Uterus (tissue), 4 donors: Measurements from ENCODE around the gene CECR2. TPM values are rescaled to one million over a fixed set of nuclear protein-coding genes. Genes with fewer than 3 reads are reported as not detected.

ENCODE experiments used
- DNase-seq, 2 donors: peaks; one replicate each; pipeline ENCODE4 v3.0.0-alpha.2; 2019 to 2020
- H3K27ac ChIP-seq, 2 donors: fragments of 200-600 bp; sonication (generic); 1 replicate in 1 of 2; 2 replicates in 1 of 2; pipeline ENCODE4 v1.5.1; 2016 to 2018
- H3K27me3 ChIP-seq, 2 donors: fragments of 200-600 bp; sonication (generic); one replicate each; pipeline ENCODE4 v1.5.1; 2018 to 2019; ENCODE audit warnings: control low read depth in 1 of 2
- H3K36me3 ChIP-seq, 2 donors: fragments of 200-600 bp; sonication (generic); one replicate each; pipeline ENCODE4 v1.5.1; 2019; ENCODE audit warnings: control low read depth in 1 of 2
- H3K4me1 ChIP-seq, 2 donors: fragments of 200-600 bp; sonication (generic); one replicate each; pipeline ENCODE4 v1.5.1; 2018 to 2019; ENCODE audit warnings: control low read depth in 1 of 2
- H3K4me3 ChIP-seq, 2 donors: fragments of 200-600 bp; sonication (generic); 1 replicate in 1 of 2; 2 replicates in 1 of 2; pipeline ENCODE4 v1.5.1; 2018 to 2019; ENCODE audit warnings: mild to moderate bottlenecking in 1 of 2
- H3K9me3 ChIP-seq, 2 donors: fragments of 200-600 bp; sonication (generic); one replicate each; pipeline ENCODE4 v1.5.1; 2019; ENCODE audit warnings: control low read depth in 1 of 2
- CTCF ChIP-seq, 4 experiments: fragments of 200-600 bp in 2 of 4; fragments of 450-650 bp in 2 of 4; sonication (generic) in 2 of 4; IDR thresholded peaks; one replicate each; pipeline ENCODE4 v1.5.1; 2016 to 2019; ENCODE audit warnings: antibody characterized with exemption in 4 of 4, mild to moderate bottlenecking in 2 of 4, moderate library complexity in 1 of 4
- POLR2A ChIP-seq, 2 donors: fragments of 450-650 bp; IDR thresholded peaks; one replicate each; pipeline ENCODE4 v1.6.1; 2016; ENCODE audit warnings: antibody characterized with exemption in 2 of 2, mild to moderate bottlenecking in 1 of 2, moderate library complexity in 1 of 2
- intact Hi-C: fragments of 100-400 bp; cut with DNase I; formaldehyde crosslinking; loops from one replicate; pipeline ENCODE4 v1.15.1; 2023; ENCODE audit warnings: low total_unique reads
- total RNA-seq, 4 donors: library from RNA; depleted of rRNA in 3 of 4; stranded (reverse); fragments of >200 nt in 3 of 4; gene quantifications; one replicate each; pipeline versions ENCODE4 v1.1.0 to v1.2.4, GENCODE V29; 2014 to 2023
- donor health status: DM: yes; HTN: yes; CAD: no.

The CECR2 gene
- total RNA-seq, 4 donors from 2014 or later: under 0.01 to 6.3 (median 3.8) TPM

GRCh38 chr22:17549183-17549582, 179.9 kb downstream of the CECR2 start:
- no peaks in the 10 kb centered on the region for H3K9me3 ChIP-seq
- H3K4me3 ChIP-seq: no peak overlapping the region
- intact Hi-C loops: no loop called here
- TF ChIP-seq CTCF (IDR thresholded peaks at IDR 0.05) (no peak), POLR2A (IDR thresholded peaks at IDR 0.05) (no peak)
- no peak for DNase-seq
- no peaks in the 10 kb centered on the region for H3K36me3 ChIP-seq
- H3K27ac ChIP-seq: no peak overlapping the region
- H3K4me1 ChIP-seq: no peaks in the 10 kb centered on the region
- H3K27me3 ChIP-seq: no peaks in the 10 kb centered on the region

GRCh38 chr22:17549655-17550054, 180.4 kb downstream of the CECR2 start:
- TF ChIP-seq POLR2A (IDR thresholded peaks at IDR 0.05): no peak
- TF ChIP-seq CTCF (IDR thresholded peaks at IDR 0.05): no peak
- DNase-seq: no peak
- no peaks in the 10 kb centered on the region for H3K36me3 ChIP-seq
- no peak overlapping the region for H3K4me3 ChIP-seq
- intact Hi-C loops: no loop called here
- H3K27me3 ChIP-seq: no peaks in the 10 kb centered on the region
- H3K4me1 ChIP-seq: no peaks in the 10 kb centered on the region
- no peaks in the 10 kb centered on the region for H3K9me3 ChIP-seq
- H3K27ac ChIP-seq: no peak overlapping the region

- DNase-seq: no peak
- H3K9me3 ChIP-seq: no peaks in the 10 kb centered on the region
- no peak overlapping the region for H3K4me3 ChIP-seq
- no peaks in the 10 kb centered on the region for H3K4me1 ChIP-seq
- H3K36me3 ChIP-seq: no peaks in the 10 kb centered on the region
- TF ChIP-seq CTCF (IDR thresholded peaks at IDR 0.05) (no peak), POLR2A (IDR thresholded peaks at IDR 0.05) (no peak)
- no peak overlapping the region for H3K27ac ChIP-seq
- no peaks in the 10 kb centered on the region for H3K27me3 ChIP-seq
- intact Hi-C loops: no loop called here
Measured at GRCh38 chr22:17552737-17553136, 183.5 kb downstream of the CECR2 start.

- H3K4me3 ChIP-seq: no peak overlapping the region
- H3K9me3 ChIP-seq: no peaks in the 10 kb centered on the region
- DNase-seq: no peak
- TF ChIP-seq CTCF (IDR thresholded peaks at IDR 0.05): no peak
- TF ChIP-seq POLR2A (IDR thresholded peaks at IDR 0.05): no peak
- H3K36me3 ChIP-seq: no peaks in the 10 kb centered on the region
- no peak overlapping the region for H3K27ac ChIP-seq
- intact Hi-C loops: no loop called here
- H3K27me3 ChIP-seq: no peaks in the 10 kb centered on the region
- H3K4me1 ChIP-seq: no peaks in the 10 kb centered on the region
Measured at GRCh38 chr22:17554814-17555213, 185.6 kb downstream of the CECR2 start.

GRCh38 chr22:17559188-17559587, 189.9 kb downstream of the CECR2 start:
- no peaks in the 10 kb centered on the region for H3K36me3 ChIP-seq
- H3K9me3 ChIP-seq: no peaks in the 10 kb centered on the region
- intact Hi-C loops: no loop called here
- TF ChIP-seq POLR2A (IDR thresholded peaks at IDR 0.05) (no peak), CTCF (IDR thresholded peaks at IDR 0.05) (no peak)
- H3K4me1 ChIP-seq: peaks cover 0 to 4% of the 10 kb centered on the region in 2 donors
- H3K27me3 ChIP-seq: no peaks in the 10 kb centered on the region
- no peak for DNase-seq
- no peak overlapping the region for H3K27ac ChIP-seq
- no peak overlapping the region for H3K4me3 ChIP-seq
